GM19193 (cell line): ENCODE data around the gene EN1.

Experiments
- POLR2A ChIP-seq: IDR thresholded peaks from 4 replicates; pipeline ENCODE4 v1.6.1; 2011; ENCODE audit not compliant: insufficient read depth, insufficient read length; ENCODE audit errors: extremely low read depth

The EN1 gene

DNA sequence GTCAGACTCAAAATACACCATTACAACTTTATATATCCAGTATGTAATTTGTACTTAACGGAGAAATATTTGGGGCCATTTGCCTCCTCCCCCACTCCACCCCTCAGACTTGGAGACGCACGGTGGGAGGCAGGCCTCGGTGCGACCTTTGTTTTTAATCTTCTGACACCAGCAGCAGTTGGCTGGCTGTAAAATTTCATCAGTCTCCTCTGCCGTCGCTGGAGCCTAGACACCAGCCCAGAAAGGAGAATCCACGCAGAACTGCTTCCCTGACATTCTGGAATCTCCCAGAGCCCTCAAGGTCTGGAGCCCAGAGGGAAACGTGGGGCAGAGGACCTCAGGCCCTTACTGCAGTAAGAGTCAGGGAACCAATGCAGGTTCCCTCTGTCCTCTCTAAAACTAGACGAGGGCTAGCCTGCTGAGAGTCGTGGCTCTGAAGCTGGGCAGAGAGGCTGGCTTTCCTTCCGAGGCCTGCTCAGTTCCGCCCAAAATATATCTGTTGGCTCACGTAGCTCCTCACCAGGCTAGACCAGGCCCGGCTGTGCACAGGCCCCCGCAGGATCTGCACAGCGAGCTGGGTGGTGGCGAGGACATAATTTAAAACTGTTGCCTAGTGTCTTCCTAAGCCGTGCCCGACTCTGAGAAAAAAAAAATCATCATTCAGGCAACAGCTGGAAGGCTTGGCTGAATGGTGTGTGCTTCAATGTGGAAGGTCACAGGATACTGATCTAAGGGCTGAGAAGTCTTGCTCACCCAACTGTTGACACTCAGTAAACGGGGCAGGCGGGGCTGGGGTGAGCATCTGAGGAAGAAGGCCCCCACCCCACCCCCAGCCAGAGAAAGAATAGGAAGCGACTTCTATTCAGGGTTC lies 40.4 kb downstream of the EN1 start:
- TF ChIP-seq POLR2A = no peak

DNA sequence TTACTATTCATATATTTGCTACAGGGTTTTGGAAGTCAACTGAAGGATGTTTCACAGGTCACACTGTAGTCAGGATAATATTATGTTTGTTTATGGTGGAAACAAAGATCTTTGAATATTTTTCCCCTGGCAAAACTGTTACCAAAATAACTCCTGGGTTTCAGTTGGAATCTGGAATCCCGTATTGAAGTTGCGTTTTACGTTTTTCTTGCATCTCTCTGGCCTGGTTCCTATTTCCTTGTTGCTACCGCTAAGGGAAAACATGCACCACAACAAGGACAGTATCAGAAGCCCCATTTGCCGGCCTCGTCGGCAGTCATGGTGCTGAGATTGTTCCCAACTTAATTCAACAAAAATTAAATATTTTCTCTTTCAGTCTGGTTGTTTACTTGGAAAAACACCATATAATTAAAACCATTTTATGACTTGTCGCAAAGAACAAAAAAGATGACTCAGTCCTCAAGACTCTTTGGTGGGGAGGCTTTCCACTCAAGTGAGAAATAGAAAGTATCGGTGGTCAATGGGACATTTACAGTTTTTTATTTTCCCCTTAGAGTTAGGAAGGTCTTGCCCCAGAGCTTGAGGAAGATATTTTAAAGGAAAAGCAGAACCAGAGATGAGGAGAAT lies 42.3 kb downstream of the EN1 start:
- no peak for TF ChIP-seq POLR2A

DNA sequence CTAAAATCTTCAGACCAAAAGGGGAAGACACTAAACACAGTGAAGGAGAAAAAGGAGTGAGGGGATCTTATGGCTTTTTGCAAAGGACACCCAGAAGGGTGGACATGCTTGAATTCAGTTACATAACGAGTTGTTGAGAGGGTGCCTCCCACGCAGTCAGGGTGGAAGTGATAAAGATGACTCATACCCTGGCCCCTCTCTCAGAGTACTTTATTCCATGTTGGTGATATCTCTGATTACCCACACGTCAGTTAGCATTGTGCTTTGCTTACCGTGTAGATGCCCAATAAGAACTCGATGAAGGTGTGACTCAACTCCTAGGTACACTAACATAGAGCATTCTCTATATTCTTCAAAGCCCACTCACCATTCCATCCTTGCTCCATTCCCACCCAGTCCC lies 44.4 kb downstream of the EN1 start:
- TF ChIP-seq POLR2A = no peak

DNA sequence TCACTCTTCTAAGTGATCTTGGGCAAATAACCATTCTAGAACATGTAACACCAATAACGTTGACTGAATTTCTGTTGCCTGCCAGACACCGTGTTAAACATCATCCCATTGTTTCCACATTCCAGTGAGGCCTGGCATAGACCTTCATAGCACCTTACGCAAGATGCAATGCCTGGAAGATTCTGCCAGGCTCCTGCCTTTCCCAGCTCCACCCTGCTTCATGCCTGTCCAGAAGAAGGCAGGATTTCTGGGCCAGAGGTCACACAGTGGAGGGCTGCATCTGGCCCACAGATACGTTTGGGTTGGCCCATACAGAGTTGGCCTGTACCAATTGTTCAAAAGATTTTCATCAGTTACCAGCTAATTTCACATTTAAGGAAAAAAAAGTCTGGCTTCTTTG lies 46.3 kb downstream of the EN1 start:
- no peak for TF ChIP-seq POLR2A

DNA sequence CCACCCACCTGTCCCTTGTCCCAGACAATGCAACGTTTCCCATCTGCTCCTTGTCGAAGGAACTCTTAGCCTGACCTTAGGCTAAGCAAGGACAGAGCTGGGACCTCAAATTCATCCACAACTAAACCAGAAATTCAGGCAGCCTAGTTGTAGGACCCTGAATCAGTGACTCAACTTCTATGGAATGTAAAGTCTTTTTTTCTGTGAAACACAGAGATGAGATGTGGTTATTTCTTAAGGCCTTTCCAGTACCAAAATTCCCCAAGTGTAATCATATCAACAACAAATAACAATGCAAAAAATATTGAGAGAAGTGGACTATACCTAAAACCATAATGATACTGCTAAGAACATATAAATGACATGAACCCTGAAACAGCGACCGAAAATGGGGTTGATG lies 46.7 kb downstream of the EN1 start:
- no peak for TF ChIP-seq POLR2A

DNA sequence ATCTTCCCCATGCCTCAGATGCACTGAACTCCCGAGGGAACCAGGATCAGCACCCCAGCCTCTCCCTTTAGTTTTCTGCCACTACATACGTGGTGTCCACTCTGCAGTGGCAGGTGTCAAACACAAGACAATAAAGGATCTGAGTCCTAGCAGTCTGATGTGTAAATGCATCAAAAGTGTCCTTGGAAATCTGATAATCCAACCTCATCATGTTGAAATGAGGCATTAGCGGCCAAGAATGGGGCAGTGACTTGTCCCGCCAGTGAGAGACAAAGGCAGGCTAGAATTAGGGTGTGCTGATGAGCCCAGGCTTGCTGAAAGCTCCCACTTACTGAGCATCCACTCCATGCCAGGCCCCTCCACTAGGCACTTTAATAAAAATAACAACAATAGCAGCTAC lies 52.9 kb downstream of the EN1 start:
- no peak for TF ChIP-seq POLR2A
